HG02943 (cell line): ENCODE results near the gene SKIC8.

ENCODE experiments used
- ATAC-seq: cut with Tn5 transposase; IDR thresholded peaks from one replicate; pipeline ENCODE4 v1.9.1; 2021; ENCODE audit warnings: mild to moderate bottlenecking, low read depth, moderate library complexity; ENCODE audit not compliant: unreplicated experiment

Gene SKIC8

DNA sequence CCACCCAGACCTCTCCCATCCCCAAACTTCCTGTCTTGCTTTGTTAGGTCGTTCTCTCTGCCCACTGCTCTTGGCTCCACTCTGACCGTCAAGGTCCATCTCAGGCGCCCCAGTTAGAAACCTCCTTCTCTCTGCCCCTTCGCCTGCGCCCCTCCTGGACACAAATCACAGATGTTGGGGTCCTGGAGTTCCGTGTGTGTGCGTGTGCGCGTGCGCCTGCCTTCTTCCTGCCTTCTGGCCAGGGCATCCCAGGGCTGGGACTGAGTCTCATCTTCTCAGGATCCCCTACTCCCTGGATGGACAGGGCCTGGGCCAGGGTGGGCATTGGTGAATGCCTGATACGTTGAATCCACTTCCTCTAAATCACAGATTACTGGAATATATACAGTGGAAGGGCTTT is 65.9 kb downstream of the SKIC8 start:
- no peak for ATAC-seq
